NCI-H1105 treated with DMSO at 0.1 percent for 48 hours (cell line): Measurements from ENCODE around the gene GAB3.
"Not testable (repeated sequence)": the region's sequence is repeated elsewhere in the genome, so short reads cannot be mapped to it uniquely, and the experiment has no call there.

Source experiments
- DNase-seq: peaks from one replicate; lab custom pipeline; 2025; lab: John Stamatoyannopoulos, UW

GAB3 gene

DNA sequence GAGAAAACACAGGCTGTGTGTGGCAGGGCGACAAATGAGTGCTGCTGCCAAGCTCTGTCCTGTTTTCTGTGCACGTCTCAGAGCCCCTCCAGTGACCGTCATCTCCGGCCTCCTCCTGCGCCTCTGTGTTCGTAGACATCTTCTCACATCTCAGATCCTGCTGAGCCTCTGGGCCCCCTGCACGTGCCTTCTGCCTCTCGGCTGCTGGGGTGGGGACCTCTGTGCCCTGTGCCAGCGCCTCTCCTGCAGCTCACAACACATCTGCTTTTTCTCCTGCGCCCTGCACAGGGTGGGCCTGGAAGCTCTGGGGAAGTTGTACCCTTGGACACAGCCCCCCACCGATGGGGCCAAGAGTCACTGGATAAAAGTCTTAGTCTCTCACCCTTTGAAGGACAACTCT is 95.1 kb downstream of the GAB3 start:
- no peak for DNase-seq

DNA sequence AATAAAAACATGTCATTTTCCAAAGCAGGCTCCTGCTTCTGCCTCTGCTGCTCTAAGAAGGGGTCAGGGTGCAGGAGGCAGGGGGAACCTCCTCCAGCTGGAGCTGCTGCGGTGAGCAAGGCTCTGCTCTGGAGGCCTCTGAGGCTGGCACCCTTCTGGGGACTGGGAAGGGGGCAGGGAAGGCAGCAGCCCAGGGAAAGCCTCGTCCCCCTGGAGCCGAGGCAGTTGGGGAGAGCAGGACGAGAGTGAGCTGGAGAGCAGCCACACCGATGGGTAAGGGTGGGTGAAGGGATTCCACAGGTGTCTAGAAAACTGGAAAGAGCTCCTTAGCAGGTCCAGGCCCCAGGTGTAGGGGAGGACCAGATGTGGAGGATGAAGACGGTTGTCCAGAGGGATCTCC is 95.5 kb downstream of the GAB3 start:
- DNase-seq, result no peak

DNA sequence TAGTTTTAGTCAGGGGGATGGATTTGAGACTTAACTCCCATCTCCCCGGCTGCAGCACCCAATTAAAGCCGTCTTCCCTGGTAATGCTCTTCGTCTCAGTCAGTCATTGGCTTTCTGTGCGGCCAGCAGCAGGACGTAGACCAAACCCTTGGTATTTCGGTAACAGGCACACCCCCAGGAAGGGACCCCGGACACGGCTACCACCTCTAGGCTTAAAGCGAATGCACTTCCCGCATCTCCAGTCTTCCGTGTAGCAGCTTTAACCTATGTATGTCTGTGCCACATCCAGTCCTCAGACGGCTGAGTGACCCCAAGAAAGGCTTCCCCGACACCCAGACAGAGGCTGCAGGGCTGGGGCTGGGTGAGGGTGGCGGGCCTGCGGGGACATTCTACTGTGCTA is 96.0 kb downstream of the GAB3 start:
- no peak for DNase-seq

DNA sequence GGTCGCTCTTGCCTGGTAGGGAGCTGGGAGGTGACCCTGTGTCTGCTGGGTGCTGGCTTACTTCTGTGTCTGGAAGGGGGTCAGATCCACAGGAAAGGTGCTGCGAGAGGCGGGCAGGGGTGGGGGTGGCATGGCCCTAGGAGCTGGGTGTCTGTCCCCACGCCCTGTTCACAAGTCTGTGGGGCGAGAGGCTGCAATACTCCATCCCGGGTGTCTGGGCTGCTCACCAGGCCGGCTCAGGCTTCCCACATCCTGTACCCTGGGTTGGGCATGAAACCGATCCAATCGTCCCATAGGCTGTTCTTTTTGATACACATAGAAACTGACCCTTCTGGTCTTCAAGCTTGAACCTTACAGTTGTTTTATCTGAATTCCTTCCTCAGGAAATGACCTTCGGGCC is 96.5 kb downstream of the GAB3 start:
- no peak for DNase-seq

DNA sequence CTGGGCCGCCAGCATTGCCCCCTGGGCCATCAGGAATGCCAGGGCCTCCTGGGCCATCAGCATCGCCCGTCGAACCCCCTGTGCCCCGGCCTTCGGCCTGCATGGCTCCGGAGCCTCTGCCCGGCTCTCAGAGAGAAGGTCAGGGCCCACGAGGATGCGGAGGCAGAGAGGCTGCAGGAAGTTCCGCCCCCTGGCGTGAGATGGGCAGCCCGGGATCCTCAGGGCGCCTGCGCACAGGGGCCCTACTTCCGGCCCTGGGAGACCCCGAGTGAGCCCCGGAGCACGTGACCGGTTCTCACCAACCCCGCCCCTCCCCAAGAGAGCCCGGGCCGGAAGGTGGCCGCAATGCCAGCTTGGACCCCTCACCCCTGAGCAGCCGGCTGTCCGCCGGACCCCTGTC is 97.5 kb downstream of the GAB3 start, which contains the start of gene CTAG2:
CTAG2 (minus strand) TSS at position 167 of the 400 bp plus-strand sequence; CDS start at position 103, 64 bp downstream.
- not testable (repeated sequence) for DNase-seq

DNA sequence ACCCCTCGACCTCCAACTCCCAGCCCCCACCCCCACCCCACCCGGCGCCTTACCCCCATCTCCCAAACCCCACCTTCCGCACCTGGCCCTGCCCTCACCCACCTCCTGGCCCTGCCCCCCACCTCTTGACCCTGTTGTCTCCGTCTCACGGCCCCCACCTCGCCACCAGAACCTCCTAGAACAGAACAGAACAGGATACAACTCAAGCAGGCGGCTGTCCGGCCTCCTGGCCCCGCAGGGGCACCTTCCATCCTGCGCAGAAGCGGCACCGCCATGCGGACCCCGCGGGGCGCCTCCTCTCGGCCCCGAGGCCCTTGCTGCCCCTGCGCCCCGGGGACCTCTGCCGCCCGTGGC is 97.9 kb downstream of the GAB3 start:
- no peak for DNase-seq

DNA sequence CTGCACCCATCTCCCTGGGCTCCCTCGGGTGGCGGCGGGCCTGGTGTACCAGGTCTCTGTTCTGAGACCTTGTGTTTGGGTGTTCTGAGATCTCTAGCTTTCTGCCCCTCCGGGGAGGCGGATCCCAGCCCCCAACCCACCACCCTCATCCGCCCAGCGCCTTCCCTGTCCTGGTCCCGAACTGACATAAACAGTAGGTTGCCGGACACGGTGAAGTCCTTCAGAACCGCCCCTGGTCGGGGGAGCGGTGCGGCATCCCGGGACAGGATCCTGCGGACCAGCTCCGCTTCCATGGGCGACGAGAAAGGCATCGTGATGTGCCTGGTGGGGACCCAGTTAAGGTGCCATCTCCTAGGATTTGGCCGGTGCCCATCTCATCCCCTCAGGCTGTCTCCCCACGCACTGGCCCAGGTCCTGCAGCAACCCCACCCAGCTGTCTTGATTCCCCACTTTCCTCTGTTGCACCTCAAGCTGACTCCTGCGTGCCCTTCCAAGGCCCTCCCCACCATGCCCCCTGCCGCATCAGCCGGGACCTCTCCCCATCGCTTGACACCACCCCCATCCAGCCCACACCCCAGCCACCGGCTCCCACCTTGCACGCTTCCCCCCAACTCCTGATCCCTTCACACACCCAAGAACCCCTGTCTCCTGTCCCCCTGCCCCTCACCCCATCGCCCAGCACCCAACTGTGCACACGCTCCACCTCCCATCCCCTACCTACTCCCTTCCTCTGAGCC is 98.4 kb downstream of the GAB3 start:
- DNase-seq, result no peak

DNA sequence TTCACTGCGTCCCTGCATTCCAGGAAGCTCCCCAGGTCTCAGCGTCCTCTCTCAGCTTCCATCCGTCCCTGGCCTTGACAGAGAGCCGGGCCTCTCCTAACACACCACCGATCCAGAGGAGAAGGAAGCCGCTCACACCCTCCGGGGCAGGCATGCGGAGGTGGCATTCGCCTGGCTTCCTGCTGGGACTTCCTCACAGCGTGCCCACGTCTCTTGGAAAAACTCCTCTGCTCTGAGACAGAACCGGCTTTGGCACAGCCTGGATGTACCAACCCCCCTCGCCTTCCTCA is 100.7 kb downstream of the GAB3 start:
- no peak for DNase-seq

DNA sequence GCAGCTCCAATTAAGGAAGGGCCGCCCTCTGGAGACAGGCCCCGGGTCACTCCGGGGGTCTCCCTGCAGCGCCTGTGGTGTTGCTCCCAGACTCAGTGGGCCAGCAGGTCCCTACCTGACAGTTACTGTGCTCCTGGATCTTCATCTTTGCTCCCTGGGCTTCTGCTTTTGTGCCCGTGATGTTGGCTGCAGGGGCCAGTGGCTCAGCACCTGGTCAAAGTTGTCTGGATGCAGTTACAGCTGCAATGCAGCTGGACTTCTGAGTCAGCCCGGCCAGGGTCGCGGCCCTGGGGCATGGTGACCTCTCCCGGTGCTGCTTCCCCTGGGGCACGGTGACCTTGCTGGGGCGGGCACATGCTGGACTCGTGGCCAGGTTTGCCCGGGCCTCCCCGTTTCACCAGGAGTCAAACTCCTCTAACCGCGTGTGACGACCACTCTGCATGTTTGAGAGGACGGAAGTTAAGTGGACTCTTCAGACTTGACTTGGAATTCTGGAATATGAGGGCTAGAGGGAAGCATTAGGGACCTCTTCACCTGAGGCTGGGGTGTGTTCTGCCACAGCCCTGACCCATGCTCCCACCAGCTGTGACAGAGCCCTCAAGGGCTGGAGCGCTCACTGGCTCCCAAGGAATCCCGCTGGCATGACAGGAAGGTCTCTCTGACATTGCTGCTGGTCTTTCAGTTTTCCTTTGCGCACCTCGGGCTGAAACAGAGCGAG is 101.2 kb downstream of the GAB3 start:
- DNase-seq, result no peak

DNA sequence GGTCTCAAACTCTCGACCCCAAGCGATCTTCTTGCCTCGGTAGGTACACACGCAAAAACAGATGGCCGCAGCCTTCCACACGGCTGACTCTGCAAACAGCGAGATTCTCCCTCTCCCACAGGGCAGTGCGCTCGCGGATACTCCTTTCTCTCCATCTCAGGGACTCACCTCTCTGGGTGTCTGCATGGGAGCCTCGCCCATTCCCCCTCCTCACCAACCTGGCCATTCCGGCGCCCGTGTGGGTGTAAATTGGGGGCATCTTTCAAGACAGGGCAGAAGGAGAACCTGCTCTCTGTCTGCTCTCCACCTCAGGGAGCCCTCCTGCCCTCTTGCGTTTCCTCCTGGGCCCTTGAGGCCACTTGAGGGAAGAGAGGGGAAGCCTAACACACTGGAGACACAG is 101.9 kb downstream of the GAB3 start:
- DNase-seq, result no peak

DNA sequence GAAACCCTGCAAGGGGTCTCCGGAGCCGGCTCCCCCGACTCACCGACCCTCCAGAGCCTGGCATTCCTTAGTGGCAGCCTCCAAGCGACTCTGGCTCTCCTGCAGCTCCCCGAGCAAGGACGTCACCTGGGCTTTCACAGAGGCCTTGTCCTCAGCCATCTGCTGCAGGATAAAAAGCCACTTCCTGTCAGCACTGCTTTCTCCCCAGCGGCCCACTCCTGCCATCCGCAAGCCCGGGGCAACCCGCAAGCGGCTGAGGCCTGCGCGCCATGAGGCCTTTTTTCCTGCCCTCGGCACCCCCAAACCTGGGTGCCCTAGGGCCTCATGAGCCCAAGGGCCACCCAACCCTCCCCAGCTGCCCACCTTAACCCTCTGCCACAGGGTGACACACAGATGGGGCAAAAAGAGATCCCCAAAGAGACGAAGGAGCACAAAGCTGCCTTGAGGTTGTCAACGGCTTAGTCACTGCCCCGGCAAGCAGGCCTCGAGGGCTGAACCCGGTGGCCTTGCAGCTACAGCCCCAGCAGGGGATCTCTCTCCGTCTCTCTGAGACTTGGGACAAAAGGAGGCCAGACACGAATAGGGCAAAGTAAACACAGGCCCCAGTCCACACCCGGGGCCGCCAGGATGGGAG is 105.0 kb downstream of the GAB3 start:
- DNase-seq, result not testable (repeated sequence)

DNA sequence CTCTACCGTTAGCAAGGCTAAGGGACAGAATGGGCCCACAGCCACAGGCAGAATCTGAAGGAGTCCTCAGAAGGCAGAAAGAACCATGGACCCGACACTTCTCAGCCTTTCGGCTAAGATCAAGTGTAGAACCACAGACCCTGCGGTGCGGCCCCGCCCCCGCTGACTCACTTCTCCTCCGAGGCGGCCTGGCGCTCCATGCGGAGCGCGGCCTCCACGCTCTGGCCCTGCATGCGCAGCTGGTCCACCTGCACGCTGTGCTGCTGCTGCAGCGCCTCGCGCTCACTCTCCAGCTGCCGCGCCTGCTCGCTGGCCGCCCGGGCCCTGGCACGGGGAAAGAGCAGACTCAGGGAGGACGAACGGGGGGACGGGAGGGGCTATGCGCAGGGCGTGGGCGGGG is 107.2 kb downstream of the GAB3 start:
- DNase-seq, result not testable (repeated sequence)

DNA sequence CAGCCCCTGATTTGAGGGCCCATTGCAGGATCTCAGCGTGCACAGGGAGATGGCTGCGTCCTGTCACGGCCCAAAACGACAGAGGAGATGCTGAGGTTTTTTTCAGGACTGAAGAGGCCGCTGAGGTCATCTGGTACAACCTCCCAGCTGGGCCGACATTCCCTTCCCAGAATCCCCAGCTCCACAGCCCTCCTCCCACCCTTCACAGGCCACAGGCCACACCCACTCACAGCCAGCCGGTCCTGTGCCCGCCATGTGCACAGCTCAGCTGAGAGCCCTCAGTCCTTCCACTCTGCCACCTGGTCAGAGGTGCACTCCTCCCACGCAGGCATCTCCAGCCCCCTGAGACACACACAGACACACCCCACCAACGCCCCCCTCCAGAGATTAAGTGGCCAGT is 109.1 kb downstream of the GAB3 start:
- DNase-seq, result not testable (repeated sequence)

DNA sequence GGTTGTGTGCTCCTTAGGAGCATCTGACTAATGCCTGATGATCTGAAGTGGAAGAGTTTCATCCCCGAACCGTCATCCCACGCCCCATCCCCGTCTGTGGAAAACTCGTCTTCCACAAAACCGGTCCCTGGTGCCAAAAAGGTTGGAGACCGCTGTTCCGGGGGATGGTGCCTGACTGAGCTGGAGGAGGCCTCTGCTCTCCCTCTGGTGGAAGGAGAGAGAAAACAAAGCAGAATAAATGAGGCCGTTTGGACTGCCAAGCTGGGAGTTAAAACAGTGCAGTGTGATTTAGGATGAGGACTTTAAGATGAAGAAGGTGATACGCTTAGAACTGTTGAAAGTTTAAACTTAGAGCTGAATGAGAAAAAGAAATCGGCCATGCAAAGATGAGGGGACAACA is 117.2 kb downstream of the GAB3 start:
- not testable (repeated sequence) for DNase-seq

DNA sequence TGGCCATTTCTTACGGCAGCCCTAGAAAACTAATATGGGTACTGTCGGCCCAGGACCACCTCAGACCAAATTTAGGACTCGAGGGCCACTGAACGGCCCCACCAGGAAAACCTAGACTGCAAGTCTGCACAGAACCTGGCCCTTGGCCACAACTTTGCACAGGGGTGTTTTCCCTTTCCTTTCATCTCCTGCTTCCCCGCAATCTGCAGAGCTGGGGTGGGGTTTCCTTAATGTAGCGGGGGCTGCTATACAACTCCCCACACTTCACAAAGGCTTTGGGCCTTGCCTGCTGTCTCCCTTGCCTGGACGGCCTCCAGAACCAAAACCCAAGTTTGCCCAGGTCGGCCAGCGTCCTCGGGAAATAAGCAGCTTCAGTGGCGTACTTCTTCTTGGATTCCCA is 119.9 kb downstream of the GAB3 start:
- not testable (repeated sequence) for DNase-seq

DNA sequence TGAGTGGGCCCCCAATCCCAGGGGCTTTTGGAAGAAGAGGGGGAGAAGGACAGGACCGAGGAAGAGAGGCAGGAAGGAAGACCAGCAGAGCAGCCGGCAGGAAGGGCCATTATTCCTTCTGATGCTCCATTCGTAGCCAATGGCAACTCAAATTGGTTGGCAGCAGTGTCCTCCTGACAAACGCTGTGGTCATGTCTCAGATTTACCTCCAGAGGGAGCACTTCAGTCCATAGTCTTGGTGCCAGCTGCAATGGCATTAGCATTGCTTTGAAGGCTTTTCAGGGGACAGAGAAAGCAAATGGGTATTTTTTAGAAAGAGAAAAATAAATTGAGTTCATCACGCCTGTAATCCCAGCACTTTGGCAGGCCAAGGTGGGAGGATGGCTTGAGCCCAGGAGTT is 121.9 kb downstream of the GAB3 start:
- DNase-seq, result not testable (repeated sequence)
